A375 (cell line): Measurements from ENCODE around the gene QRFPR. TPM values are rescaled to one million over a fixed set of nuclear protein-coding genes. Genes with fewer than 3 reads are reported as not detected.

Experiments used
- small RNA-seq: library from RNA; depleted of rRNA; stranded (forward); fragments of <200 nt; gene quantifications from one replicate; pipeline ENCODE3, GENCODE V24; 2014
- total RNA-seq: library from RNA; depleted of rRNA; stranded (reverse); fragments of >200 nt; shearing (Covaris generic); gene quantifications from 2 replicates; pipeline ENCODE4 v1.2.3, GENCODE V29; 2014; rRNA removed

The QRFPR gene
- total RNA-seq: 12.5 and 16.6 TPM in 2 replicates

GRCh38 chr4:121380776-121381462 is at the start of gene QRFPR:
Gene QRFPR (minus strand): TSS chr4:121381018. CDS start chr4:121380647, 371 bp downstream.

Small RNAs within 50 kb of the gene (small RNA-seq; reads per million reads assigned to genes)
- not detected for gene RF00019

Other genes with a start within 250 kb of the QRFPR start
- gene TNIP3, start 216.7 kb downstream of the QRFPR start, total RNA-seq: not detected in 2 replicates